Measurements from ENCODE around the gene FAM89B.
"Not testable (repeated sequence)": the region's sequence is repeated elsewhere in the genome, so short reads cannot be mapped to it uniquely, and the experiment has no call there.

The FAM89B gene

DNA sequence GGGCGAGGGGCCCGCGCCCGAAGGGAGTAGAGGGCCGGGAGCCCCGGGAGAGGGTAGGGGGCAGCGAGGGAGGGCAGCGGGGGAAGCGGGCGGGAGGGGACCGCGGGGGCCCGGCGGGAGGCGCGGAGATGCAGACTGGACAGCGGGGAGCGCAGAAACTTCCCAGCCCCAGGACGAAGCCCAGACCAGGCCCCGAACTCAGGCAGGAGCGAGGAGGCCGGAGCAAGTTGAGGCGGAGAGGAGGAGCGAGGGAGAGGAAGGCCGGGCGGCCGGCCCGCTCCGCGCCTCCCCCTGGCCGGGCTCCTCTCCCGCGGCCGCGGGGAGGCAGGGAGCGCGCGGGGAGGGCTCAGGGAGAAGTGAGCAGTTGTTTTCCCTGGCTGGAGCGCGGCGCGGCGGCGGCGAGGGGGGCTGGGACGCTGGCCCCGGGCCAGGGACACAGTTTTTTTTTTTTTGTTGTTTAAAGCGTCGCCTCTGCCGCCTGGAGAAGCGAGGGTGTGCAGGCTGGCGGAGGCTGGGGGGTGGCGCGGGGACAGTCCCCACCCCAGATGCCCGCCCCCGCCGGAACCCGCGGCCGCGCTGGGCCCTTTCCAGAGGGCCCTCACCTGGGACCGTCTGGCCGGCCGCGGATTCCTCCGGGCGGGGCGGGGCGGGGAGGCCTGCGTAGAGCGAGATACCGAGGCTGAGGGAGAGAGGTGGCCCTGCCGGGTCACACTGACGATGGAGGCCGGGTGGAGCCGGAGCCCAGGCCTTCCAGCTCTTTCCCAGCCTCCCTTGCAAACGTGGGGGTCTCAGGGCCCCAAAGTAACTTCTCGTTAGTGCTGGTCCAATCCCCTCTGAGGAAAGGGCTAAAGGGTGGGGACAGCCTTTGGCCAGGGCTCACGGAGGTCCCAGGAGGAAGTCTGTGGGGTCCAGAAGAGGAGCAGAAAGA is 14.1 kb upstream of the FAM89B start, which contains the start of gene LTBP3:
Gene LTBP3, minus strand, starts transcription at position 358 of the 928 bp plus-strand sequence. CDS start 400 bp downstream, outside the sequence.
- peak; percentile 49 for DNase-seq

GRCh38 chr11:65558930-65559509 is 13.3 kb upstream of the FAM89B start:
- DNase-seq = no peak

DNA sequence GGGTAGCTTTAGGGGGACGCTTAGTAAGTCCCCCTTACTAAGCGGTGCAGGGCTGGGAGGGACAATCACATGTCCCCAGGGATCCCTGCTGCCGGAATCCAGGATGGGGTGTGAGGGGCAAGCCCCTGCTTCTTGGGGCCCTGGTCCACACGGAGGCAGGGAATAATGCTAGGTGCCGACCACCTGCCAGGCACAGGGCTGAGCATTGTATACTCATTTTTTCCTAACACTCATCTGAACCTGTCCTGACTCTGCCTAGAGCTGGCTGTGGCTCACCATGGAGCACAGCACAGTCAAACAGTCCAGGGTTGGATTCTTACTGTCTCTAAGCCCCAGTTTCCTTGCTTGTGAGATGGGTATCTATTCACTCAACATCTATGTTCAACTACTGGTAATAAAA is 12.8 kb upstream of the FAM89B start:
- no peak for DNase-seq

DNA sequence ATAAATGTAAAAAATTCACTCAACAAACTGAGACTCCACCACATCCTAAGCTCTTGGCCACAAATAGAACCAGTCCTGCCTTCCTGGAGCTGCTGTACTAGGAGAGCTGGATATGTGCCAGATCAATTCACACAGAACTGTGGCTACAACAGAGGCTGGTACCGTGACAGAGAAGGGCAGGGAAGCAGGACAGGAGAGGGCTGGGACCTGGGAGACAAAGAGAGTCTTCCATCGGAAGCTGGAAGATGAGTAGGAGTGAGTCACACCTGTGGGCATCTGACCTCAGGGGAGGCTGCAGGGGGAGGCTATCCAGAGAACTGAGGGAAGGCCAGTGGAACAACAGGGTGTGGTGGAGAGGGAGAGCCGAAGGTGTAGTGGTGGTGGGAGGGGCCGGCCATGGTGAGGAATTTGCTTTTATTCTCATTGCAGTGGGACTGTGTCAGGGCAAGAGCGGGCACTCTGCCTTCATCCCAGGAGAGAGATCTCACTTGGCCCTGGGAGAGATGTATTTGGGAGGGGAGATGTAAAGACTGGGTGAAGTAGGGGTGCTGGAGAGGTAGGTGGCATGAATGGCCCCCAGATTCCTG is 12.3 kb upstream of the FAM89B start:
- no peak for DNase-seq

GRCh38 chr11:65560555-65561418 is 11.6 kb upstream of the FAM89B start:
- no peak for DNase-seq

- DNase-seq = no peak
Measured at GRCh38 chr11:65562020-65562419, 10.3 kb upstream of the FAM89B start.

- DNase-seq = no peak
Measured at GRCh38 chr11:65562788-65563187, 9.6 kb upstream of the FAM89B start.

DNA sequence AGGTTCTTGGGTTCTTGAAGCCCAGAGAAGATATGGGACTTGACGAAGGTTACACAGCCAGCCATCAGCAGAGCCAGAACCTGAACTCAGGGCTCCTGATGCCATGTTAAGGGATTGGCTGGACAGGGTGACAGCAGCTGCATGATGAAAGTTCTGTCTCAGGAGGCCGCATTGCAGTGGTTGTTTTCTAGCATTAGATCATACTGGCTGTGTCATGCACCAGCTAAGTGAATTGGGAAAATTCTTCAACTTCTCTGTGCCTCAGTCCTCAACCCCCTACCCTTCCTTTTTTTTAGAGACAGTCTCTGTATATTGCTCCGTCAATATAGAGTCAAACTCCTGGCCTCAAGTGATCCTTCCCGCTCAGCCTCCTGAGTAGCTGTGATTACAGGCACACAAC is 8.7 kb upstream of the FAM89B start:
- no peak for DNase-seq

DNA sequence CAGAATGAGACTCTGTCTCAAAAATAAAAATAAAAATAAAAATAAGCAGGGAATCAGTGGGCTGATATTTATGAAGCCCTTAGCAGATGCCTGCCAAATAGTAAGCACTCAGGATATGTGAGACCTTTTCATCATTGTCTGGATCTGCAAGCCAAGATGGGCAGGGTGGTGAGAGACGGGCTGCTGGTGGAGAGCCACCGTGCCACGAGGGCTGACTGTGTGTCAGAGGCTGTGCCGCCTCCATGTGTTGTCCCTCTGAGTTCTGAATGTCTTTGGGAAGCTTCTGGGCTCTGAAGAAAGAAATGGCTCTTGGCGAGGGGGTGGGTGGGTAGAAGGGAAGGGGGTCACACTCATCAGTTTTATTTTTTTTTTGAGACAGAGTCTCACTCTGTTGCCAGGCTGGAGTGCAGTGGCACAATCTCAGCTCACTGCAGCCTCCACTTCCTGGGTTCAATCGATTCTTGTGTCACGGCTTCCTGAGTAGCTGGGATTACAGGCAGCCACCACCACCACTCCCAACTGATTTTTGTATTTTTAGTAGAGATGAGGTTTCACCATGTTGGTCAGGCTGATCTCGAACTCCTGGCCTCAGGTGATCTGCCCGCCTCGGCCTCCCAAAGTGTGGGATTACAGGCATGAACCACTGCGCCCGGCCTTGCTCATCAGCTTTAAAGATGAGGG is 7.3 kb upstream of the FAM89B start:
- not testable (repeated sequence) for DNase-seq

- DNase-seq = no peak
Measured at GRCh38 chr11:65565624-65566453, 6.5 kb upstream of the FAM89B start.

GRCh38 chr11:65569164-65569972 is 3.0 kb upstream of the FAM89B start:
- no peak for DNase-seq

GRCh38 chr11:65569973-65570918 is 2.1 kb upstream of the FAM89B start, which contains the start of gene ZNRD2:
TSS of gene ZNRD2 (plus strand) at chr11:65570477. CDS start at chr11:65570492, 15 bp downstream.
- DNase-seq = peak; percentile 93

GRCh38 chr11:65571420-65571819 is 918 bp upstream of the FAM89B start:
- DNase-seq = no peak

DNA sequence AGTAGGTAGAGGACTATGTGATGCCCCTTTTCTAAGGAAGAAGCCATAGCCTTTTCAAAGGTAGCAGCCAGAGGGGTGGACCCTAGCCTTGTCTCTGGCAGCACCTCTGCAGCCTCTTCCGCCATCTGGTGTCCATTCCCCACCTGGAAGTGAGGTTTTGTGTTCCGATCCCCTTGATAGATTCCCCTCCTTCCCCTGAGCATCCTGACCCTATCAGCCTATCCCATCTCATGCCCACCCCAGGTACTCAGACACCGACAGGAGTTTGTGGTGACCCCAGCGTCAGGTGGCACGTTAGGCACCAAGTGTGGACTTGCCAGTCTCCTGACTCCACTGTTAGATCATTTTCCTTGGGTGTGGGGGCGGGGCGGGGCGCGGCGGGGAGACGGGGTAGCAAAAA is 398 bp upstream of the FAM89B start:
- no peak for DNase-seq

DNA sequence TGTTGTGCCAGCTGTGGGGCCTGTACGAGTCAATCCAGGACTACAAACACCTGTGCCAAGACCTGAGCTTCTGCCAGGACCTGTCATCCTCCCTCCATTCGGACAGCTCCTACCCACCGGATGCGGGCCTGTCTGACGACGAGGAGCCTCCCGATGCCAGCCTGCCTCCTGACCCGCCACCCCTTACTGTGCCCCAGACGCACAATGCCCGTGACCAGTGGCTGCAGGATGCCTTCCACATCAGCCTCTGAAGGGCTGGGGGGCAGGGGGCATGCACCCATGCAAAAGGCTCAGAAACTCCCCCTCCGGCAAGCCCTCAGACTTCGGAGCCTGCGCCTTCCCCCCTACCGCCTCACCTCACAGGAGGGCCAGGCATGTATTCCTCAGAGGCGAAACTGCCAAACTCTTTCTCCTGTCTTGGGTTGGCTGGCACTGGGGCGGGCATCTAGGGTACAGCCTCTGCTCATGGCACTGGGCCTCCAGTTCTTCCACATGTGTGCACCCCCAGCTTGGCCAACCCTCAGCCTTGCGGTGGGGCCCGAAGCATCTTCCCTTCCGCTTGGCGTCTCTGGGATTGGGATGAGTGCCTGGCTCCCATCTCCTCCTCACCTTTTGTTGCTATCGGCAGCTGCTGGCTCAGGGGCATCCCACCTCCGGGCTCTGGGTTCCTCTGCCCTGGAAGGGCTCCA is 1.2 kb downstream of the FAM89B start:
- DNase-seq = no peak

GRCh38 chr11:65574109-65574810 is 1.9 kb downstream of the FAM89B start:
- peak; percentile 55 for DNase-seq

- DNase-seq = no peak
Measured at GRCh38 chr11:65574811-65575567, 2.7 kb downstream of the FAM89B start.

Measured in NCI-H2107 (cell line).